ENCODE measurements around the gene SDK1. TPM values are rescaled to one million over a fixed set of nuclear protein-coding genes. Genes with fewer than 3 reads are reported as not detected.

The SDK1 gene
- total RNA-seq, 2 experiments from 2014 or later: 0.10 to 0.17 TPM

DNA sequence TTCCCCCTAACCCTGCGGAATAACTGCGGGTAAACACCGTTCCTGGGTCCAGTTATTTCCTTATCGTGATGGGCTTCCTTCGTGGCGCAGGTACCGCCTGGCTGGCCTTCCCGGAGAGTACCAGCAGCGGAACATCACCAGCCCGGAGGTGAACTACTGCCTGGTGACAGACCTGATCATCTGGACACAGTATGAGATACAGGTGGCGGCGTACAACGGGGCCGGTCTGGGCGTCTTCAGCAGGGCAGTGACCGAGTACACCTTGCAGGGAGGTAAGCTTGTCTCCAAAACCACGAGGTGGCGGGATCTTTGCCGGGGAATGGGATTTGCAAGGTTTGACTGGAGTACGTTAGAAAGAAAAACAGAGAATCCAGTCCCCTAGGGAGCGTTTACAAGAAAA, 716.0 kb downstream of the SDK1 start:
- Mint-ChIP-seq H3K9me3 (peaks cover 7% of the 10 kb centered on the region), H3K4me3 (no peak overlapping the region), H3K36me3 (ENCODE audit: low read depth) (no peaks in the 10 kb centered on the region), H3K4me1 (no peaks in the 10 kb centered on the region), H3K27me3 (no peaks in the 10 kb centered on the region), H3K27ac (no peak overlapping the region)
- ChIA-PET CTCF (no interaction called here), POLR2A (no interaction called here)
- no peak for DNase-seq

DNA sequence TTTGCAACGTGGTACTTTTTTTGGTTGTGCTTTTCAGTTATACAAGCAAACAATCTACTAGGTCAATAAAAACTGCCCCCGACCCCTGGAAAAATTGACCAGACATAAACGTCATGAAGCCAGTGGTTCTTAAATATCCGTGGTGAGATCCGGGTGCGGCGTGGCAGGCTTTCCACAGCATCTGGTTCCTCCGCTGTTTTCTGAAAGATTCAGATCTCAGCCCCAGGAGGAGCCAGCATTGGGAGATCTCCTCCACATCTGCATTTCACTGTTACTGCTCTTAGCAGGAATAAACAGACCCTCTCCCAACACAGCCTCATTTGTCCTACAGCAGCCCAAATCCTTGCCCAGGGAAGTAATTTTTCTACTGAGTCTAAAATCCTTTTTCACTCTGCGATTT, 716.7 kb downstream of the SDK1 start:
- Mint-ChIP-seq H3K4me3 (no peak overlapping the region), H3K27ac (no peak overlapping the region), H3K4me1 (no peaks in the 10 kb centered on the region), H3K27me3 (no peaks in the 10 kb centered on the region), H3K36me3 (ENCODE audit: low read depth) (no peaks in the 10 kb centered on the region), H3K9me3 (peaks cover 7% of the 10 kb centered on the region)
- POLR2A ChIA-PET: no interaction called here
- DNase-seq: no peak
- CTCF ChIA-PET: no interaction called here

DNA sequence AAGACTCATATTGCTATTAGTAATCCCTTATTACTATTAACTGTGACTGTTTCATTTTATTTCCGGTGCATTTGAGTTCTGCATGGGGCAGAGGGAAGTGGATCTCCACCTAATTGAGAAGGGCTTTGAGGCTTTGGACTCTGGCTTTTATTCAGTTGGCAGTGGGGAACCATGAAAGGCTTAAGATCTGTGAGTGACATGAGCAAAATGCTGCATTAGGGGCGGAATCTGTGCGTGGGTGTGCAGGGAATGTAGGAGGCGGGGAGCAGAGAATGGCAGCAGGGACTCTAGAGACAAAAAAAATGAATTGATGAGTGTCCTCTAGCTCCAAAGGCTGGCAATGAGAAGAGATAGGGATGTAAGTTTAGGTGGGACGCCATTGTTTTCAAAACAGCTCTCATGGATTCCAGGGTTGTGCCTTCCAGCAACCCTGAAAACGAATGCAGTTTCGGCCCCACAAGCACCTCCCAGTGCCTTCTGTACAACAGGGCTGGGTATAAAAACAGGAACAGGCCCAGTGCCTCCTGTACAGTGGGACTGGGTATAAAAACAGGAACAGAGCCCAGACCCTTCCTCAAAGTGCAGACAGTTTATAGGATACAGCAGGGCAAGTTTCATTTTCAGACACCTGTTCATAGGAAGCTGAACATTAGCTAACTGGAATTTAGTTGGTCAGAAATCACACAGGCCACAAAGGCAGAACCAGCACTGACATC, 717.7 kb downstream of the SDK1 start:
- DNase-seq: no peak
- ChIA-PET POLR2A (no interaction called here), CTCF (no interaction called here)
- Mint-ChIP-seq H3K4me1 (no peaks in the 10 kb centered on the region), H3K9me3 (peaks cover 7% of the 10 kb centered on the region), H3K27ac (no peak overlapping the region), H3K4me3 (no peak overlapping the region), H3K27me3 (no peaks in the 10 kb centered on the region), H3K36me3 (ENCODE audit: low read depth) (no peaks in the 10 kb centered on the region)

DNA sequence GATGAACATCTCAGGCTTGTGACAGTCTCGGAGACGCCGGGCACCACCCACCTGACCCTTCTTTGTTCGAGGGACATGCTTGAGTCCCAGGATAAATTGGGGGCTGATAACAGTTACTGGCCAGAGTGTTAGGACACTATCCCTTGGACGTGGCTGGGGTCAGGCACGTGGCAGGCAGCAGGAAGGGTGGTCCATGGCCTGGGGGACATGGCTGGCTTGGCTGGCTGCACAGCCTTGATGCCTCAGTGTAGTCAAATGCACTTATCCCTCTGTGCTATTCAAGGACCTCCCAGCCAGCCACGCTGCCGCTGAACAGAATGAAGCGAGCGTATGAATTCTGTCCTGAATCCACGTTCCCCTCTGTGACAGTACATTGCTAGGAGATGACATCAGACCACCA, 719.0 kb downstream of the SDK1 start:
- ChIA-PET POLR2A (no interaction called here), CTCF (no interaction called here)
- no peaks in the 10 kb centered on the region for H3K36me3 Mint-ChIP-seq (ENCODE audit: low read depth)
- H3K9me3 Mint-ChIP-seq: peaks cover 7% of the 10 kb centered on the region
- H3K27ac Mint-ChIP-seq: no peak overlapping the region
- H3K4me3 Mint-ChIP-seq: no peak overlapping the region
- no peak for DNase-seq
- H3K4me1 Mint-ChIP-seq: no peaks in the 10 kb centered on the region
- no peaks in the 10 kb centered on the region for H3K27me3 Mint-ChIP-seq

DNA sequence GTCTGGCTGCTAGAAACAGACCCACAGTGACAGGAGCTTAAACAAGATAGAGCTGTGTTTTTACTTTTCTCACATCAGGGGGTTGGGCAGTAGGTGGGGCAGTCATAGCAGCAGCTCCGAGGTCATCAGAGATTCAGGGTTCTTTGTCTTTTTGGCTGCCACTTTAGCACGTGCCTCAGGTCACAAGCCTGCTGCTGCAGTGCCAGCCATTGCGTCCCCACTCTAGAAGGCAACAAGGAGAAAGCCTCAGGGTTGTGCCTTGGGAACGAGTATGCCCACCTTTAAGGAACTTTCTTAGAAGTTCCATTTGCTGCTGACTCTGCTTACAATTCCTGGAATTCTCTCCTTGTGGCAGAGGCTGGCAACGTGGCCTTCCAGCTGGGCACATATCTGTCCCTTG, 720.4 kb downstream of the SDK1 start:
- no peak for DNase-seq
- ChIA-PET POLR2A (no interaction called here), CTCF (interaction anchor here (1.7 kb wide), 1 partner anchor 17 kb away, joined by 4 read pairs; no protein-coding TSS in a partner anchor)
- no peaks in the 10 kb centered on the region for H3K4me1 Mint-ChIP-seq
- H3K36me3 Mint-ChIP-seq (ENCODE audit: low read depth): no peaks in the 10 kb centered on the region
- H3K9me3 Mint-ChIP-seq: peaks cover 7% of the 10 kb centered on the region
- H3K27me3 Mint-ChIP-seq: no peaks in the 10 kb centered on the region
- H3K27ac Mint-ChIP-seq: no peak overlapping the region
- H3K4me3 Mint-ChIP-seq: no peak overlapping the region

DNA sequence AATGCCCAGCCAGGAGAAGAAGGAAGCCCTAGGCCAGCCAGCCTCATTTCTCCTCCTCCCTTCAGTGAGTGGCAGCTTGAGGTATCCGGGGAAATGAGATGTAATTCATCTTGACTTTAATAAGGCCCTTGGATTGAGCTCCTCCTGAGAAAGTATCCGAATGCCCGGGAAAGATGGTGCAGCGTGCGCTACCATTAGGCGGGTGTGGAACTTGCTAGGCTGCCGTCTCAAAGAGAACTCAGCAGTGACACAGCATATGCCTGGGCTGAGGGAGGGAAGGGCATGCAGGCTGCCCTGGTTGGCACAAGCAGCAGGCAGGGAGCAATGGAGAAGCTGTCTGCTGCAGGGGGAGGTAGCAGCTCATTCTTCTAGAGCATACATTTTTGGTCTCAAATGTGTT, 721.2 kb downstream of the SDK1 start:
- H3K4me1 Mint-ChIP-seq: no peaks in the 10 kb centered on the region
- H3K27me3 Mint-ChIP-seq: no peaks in the 10 kb centered on the region
- no peak for DNase-seq
- no peak overlapping the region for H3K4me3 Mint-ChIP-seq
- peaks cover 7% of the 10 kb centered on the region for H3K9me3 Mint-ChIP-seq
- CTCF ChIA-PET: interaction anchor here (1.7 kb wide), 1 partner anchor 16 kb away, joined by 4 read pairs; no protein-coding TSS in a partner anchor
- H3K36me3 Mint-ChIP-seq (ENCODE audit: low read depth): no peaks in the 10 kb centered on the region
- no peak overlapping the region for H3K27ac Mint-ChIP-seq
- POLR2A ChIA-PET: no interaction called here

DNA sequence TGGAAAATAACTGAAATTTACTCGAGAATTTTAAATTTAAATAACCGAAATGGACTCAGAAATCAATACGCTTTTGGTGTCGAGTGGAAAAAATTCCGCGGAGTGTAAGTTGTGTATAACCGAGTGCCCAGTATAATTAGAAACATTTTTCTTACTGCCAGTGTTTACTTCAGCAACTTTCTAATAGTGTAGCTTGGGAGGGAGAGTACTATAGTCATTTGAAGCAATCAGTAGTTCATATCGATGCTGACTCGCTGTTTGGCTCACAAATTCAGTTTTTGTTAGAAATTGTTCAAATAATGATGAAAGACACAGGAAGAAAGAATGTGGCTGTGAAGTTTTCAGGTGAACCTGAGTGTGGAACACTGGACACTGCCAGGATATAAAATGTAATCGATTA, 722.5 kb downstream of the SDK1 start:
- peaks cover 7% of the 10 kb centered on the region for H3K9me3 Mint-ChIP-seq

DNA sequence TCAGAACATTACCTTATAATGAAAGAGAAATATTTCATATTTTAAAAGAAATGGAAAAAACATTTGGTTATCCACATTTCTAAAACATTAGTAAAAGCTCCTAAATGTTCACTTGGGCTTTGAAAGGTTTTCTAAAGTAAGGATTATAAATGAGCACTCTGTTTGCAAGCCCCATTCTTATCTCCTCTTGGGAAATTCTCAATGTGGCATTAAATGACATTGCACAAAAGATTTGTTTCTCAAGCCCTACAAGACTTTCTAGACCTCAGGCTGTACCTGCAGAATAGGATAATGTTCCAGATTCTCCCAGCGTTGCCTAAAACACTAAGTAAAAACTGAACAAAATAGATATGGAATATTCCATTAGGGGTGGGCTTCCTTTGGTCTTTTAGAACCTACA, 723.1 kb downstream of the SDK1 start:
- no peak for DNase-seq
- H3K27ac Mint-ChIP-seq: no peak overlapping the region
- H3K27me3 Mint-ChIP-seq: no peaks in the 10 kb centered on the region
- POLR2A ChIA-PET: no interaction called here
- CTCF ChIA-PET: no interaction called here
- no peaks in the 10 kb centered on the region for H3K36me3 Mint-ChIP-seq (ENCODE audit: low read depth)
- peaks cover 5% of the 10 kb centered on the region for H3K4me1 Mint-ChIP-seq
- H3K4me3 Mint-ChIP-seq: no peak overlapping the region
- peaks cover 4% of the 10 kb centered on the region for H3K9me3 Mint-ChIP-seq

More for the DNA sequence above, 722.5 kb downstream of the SDK1 start:
- no peak for DNase-seq
- no peak overlapping the region for H3K27ac Mint-ChIP-seq
- ChIA-PET CTCF (no interaction called here), POLR2A (no interaction called here)
- peaks cover 4% of the 10 kb centered on the region for H3K4me1 Mint-ChIP-seq
- H3K27me3 Mint-ChIP-seq: no peaks in the 10 kb centered on the region
- H3K4me3 Mint-ChIP-seq: no peak overlapping the region
- no peaks in the 10 kb centered on the region for H3K36me3 Mint-ChIP-seq (ENCODE audit: low read depth)

DNA sequence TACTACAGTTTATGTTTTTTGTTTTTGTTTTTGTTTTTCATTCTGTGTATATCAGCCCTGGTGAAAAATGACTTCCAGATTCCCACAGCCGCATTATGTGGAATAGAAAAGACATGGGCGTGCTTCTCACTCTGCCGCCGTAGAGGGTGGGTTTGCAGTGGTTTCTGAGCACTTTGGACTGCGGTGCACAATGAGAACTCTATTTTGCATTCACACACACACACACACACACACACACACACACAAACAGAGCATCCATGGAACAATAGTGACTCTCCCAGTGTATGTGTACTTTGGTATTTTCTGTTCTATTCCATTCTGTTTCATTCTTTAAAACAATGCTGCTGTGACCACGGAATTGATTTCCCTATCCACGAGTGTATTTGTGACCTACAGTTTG, 723.8 kb downstream of the SDK1 start:
- Mint-ChIP-seq H3K36me3 (ENCODE audit: low read depth) (no peaks in the 10 kb centered on the region), H3K4me3 (no peak overlapping the region), H3K27ac (no peak overlapping the region), H3K9me3 (peaks cover 4% of the 10 kb centered on the region), H3K27me3 (no peaks in the 10 kb centered on the region), H3K4me1 (peaks cover 5% of the 10 kb centered on the region)
- no peak for DNase-seq
- POLR2A ChIA-PET: no interaction called here
- CTCF ChIA-PET: no interaction called here

DNA sequence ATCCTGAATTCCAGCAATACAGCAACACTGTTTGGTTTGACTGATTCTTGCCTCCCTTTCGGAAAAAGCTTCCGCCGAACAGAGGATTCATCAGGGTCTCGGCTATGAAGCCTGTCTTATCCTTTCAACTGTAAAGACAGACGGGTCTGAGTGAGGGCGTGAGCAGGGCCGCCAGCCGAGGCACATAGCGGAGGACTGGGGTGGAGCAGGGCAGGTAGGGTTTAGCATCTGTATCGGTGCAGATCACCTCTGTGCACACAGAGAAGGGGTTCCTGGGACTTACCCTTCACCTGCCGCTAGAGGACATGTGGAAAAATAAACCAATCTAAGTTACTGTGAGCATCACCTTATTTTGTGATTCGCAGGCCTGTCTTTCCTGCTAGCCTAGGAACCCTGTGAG, 724.2 kb downstream of the SDK1 start:
- POLR2A ChIA-PET: no interaction called here
- CTCF ChIA-PET: no interaction called here
- Mint-ChIP-seq H3K27ac (no peak overlapping the region), H3K9me3 (peaks cover 2% of the 10 kb centered on the region), H3K4me3 (no peak overlapping the region), H3K36me3 (ENCODE audit: low read depth) (no peaks in the 10 kb centered on the region), H3K27me3 (no peaks in the 10 kb centered on the region), H3K4me1 (peaks cover 5% of the 10 kb centered on the region)
- no peak for DNase-seq

DNA sequence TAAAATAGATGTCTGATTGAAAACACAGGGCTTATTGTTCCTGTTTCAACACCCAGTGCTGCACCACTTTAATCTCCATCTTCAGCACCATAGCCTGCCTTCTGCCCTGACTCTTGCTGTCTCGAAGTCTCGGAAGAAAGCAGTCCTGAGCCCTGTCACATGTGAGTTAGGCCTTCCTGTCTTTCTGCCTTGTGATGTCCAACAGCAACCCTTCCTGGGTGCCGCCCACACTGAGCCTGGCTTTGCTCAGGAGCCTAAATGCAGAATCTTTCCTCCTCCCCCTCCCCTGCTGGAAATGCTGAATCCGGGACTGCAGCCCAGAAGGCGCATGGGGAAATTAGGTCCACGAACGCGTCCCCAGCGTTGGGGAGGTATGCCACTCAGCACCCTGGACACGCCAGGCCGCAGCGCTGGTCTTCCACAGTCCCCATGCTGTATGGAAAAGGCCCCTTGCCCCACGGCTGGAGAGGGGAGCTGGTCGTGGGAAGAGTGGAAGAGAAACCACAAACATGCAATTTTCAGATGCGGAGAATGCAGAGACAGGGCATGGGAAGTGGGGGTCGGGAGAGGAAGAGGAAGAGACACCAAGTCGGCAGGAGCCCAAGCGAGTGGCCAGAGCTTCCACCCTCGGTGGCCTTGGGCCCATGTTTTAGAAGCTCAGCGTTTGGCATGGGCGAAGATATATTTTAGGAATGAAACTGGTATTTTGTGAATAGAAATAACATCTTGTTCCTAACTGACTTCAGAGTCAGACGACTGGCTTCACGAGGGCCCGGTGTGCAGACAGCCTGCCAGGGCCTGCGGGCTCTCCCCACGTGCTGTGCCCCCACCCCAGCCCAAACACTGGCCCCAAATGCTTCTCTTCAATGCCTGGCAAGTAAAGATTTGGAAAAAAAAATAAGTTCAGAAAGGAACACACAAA, 724.9 kb downstream of the SDK1 start:
- Mint-ChIP-seq H3K27ac (no peak overlapping the region), H3K27me3 (no peaks in the 10 kb centered on the region), H3K36me3 (ENCODE audit: low read depth) (no peaks in the 10 kb centered on the region), H3K4me1 (peaks cover 5% of the 10 kb centered on the region), H3K9me3 (no peaks in the 10 kb centered on the region), H3K4me3 (no peak overlapping the region)
- ChIA-PET CTCF (interaction anchor here (0.6 kb wide), 1 partner anchor 668 kb away, joined by 3 read pairs; no protein-coding TSS in a partner anchor), POLR2A (no interaction called here)
- no peak for DNase-seq

DNA sequence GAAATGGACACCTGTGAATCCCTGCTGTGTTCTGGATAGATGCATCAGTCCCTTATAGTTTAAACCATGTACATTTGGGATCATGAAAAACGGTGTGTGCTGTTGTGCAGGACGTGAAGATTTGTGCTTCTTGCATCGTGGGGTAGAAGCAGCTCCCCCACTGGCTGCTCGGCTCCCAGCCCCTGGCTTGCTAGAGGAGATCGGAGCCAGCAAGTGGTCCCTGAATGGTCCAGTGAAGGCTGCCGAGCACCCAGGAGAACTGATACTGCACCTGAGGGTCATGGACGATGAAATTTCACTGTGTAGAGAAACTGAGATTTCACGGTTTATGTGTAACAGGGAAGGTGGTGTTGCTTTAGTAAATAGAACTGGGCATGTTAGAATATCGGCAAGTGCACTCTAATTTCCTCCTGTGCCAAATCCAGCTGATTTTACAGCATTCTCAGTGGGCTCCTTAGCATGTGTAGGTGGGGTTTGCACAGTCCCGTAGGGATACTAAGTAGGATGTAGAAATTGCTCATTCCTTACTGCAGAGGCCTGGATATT, 726.0 kb downstream of the SDK1 start:
- Mint-ChIP-seq H3K4me1 (peaks cover 5% of the 10 kb centered on the region), H3K36me3 (ENCODE audit: low read depth) (no peaks in the 10 kb centered on the region), H3K27me3 (no peaks in the 10 kb centered on the region), H3K4me3 (no peak overlapping the region), H3K9me3 (no peaks in the 10 kb centered on the region), H3K27ac (no peak overlapping the region)
- CTCF ChIA-PET: no interaction called here
- no peak for DNase-seq
- POLR2A ChIA-PET: interaction anchor here (0.7 kb wide), 1 partner anchor 83 kb away, joined by 4 read pairs; no protein-coding TSS in a partner anchor

DNA sequence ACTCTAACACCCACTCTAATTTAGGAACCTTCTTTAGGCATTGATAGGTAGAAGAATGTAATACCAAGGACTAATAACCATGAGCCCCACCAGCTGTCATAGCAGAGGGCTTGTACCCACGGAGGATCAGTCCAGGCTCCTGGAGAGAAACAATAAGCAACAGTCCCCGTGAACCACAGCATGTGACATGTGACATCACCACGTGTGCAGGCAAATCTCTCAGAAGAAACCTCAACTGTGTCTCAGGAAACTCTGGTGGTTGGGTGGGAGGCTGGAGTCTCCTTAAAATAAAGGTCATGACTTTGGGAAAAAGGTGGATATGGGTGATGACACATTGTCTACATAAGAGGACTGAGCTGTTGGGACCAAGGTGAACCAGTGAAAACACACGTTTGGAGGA, 727.2 kb downstream of the SDK1 start:
- no peak for DNase-seq
- CTCF ChIA-PET: no interaction called here
- POLR2A ChIA-PET: no interaction called here
- H3K27me3 Mint-ChIP-seq: peaks cover 2% of the 10 kb centered on the region
- H3K4me3 Mint-ChIP-seq: no peak overlapping the region
- no peaks in the 10 kb centered on the region for H3K36me3 Mint-ChIP-seq (ENCODE audit: low read depth)
- H3K4me1 Mint-ChIP-seq: peaks cover 5% of the 10 kb centered on the region
- no peaks in the 10 kb centered on the region for H3K9me3 Mint-ChIP-seq
- H3K27ac Mint-ChIP-seq: no peak overlapping the region

Data from activated CD4-positive, alpha-beta T cell treated with anti-CD3 and anti-CD28 coated beads, Interleukin-2, amount 10 ng/mL, durations not matched to agents 7 days and 5 days (primary cell).